T follicular helper cell (primary cell): Measurements from ENCODE around the gene ST6GALNAC6.
"Not testable (repeated sequence)": the region's sequence is repeated elsewhere in the genome, so short reads cannot be mapped to it uniquely, and the experiment has no call there.

Experiments used
- DNase-seq: peaks from one replicate; pipeline ENCODE4 v3.0.0-alpha.2; 2020; ENCODE audit warnings: low read depth

ST6GALNAC6 gene

DNA sequence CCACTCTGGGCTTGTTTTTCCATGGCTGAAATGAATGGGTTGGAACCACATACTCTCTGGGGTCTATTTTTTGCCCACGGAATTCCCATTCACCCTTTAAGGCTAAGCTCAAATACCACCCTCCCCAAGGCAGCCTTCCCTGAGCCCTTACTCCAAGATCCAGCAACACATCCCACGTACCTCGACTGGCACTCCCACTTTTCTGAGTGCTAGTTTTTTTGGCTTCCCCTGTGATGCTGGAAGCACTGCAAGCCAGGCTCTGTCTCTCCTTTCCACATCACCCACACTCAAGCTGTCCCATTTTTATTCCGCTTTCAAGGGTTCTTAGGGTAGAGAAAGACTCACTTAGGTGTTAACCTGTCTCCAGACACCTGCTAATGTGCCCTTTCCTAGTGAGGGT, 6.0 kb downstream of the ST6GALNAC6 start:
- DNase-seq: no peak

- DNase-seq: no peak
Measured at GRCh38 chr9:127892831-127893230, 6.6 kb downstream of the ST6GALNAC6 start.

DNA sequence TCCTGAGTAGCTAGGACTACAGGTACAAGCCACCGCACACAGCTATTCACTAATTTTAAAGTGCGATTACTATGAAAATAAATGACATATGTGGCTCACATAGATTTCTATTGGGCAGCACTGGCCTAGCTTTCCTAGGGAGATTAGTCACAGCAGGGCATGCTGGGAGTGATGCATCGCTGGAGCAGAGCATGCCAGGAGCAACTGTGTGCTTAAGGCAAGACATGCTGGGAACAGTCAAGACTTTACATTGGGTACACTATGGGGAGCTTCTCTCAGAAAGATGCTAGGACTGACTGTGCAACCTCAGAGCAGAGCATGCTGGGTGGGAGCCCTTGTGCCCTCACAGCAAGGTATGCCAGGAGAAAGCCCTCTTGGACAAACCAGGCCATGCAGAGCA, 9.3 kb downstream of the ST6GALNAC6 start:
- DNase-seq: no peak

DNA sequence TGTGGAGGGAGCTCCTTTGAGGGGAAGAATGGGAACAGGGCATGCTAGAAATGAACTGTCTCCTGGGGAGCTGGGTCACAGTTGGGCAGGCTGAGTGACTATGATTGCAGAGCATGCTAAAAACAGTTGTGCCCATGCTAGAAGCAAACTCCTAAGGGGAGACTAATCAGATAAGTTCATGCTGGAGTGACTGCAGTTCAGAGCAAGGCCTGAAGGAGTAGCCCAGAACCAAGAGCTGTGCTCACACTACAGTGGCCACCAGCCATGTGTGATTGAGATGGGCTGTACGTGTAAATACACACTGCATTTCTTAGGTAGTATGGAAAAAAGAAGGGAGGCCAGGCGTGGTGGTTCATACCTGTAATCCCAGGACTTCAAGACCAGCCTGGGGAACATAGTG, 11.6 kb downstream of the ST6GALNAC6 start:
- no peak for DNase-seq

DNA sequence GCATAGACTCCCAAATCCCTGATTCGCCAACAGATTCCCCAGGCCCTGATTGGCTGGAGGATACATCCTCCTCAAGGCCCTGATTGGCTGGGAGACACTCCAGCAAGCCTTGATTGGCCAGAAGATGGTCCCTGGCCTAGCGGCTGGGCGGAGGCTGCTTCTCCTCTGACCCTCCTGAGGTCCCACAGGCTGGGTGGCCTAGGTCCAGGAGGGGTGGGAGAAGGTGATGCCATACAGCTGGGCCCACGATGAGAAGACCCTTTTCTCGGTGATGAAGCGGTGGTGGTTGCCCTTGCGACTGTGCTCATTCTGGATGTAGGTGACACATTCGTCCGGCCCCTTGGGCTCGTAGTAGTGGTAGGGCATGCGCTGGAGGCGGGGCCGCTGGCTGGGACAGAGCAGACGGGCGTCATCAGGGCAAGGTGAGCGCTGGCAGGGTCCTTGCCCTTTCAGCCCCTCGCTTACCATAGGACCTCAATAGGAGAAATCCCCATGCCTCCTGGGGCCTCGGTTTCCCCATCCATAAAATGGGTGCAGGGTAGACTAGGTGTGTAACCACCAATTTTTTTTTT, 12.9 kb downstream of the ST6GALNAC6 start:
- DNase-seq: no peak

DNA sequence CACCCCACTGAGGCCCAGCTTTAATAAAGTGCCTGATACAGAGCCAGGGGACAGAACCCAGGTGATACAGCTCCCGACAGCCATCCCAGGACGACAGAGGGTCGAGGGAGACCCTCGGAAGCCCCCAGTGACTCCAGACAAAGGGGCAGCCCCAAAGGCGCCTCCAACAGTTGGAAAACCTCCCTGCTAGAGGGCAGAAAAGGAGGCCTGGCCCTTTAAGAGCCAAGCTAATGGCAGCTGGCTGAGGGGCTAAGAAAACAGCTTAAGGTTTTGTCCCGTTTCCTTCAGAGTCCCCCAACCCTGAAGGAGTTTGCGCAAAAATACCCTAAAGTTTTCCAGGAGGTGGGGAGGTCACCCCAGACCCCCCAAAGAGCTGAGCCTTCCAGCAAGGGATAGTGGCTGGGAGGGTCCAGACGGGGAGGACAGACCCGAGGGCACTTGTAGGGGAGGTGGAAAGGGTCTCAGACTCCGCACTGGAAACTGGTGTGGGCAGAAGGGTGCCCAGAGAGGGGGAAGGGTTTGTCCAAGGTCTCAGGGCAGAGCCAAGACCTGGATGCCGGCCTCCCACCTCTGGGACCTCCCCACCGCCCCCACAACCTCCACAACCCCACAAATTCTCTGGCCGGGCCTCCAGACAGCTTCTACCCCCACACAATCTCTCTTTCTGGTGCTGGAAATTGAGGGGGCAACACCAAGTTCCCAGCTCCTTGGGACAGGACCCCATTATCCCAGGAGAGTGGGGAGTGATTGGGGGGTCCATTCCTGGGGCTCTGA, 13.7 kb downstream of the ST6GALNAC6 start:
- no peak for DNase-seq

DNA sequence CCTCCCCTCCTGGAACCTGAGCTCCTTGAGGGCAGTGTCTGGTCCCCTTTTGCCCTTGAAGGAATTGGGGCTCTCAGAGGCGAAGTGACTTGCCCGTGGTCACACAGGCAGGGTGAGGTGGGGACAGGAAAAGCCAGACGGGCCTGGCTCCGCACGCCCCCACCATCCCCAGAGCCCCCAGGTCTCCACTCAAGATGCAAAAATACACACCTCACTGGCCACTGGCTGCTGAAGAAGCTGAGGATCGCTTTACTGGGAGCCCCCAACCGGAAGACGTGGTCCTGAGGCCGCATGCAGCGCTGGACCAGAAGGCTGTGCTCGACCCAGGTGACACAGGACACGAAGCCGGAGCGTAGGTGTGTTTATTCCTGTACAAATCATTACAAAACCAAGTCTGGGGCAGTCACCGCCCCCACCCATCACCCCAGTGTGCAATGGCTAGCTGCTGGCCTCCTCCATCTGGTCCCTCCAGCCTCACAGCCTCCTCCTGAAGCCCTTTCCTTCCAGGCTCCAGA, 14.4 kb downstream of the ST6GALNAC6 start:
- DNase-seq: no peak

DNA sequence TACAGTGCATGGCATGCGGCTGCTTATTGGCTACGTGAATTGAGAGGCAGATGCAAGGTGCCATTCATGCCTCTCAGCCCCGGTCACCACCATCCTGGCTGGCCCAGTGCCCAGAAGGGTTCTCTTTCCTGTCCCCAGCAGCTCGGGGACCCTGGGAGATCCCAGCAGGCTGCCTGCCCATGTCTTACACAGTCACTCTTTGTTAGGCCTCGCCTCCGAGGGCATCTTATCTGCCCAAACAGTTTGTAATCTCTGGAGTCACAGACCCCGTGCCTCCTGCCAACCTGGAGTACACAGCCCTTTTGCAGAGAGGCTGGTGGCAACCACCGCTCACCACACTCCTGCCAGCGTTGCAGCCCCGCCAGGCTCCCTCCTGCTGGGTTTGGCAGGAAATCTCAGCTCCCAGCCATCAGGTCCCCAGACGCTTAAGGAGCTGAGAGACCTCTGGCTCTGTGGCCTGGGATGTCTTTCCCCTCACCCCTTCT, 14.9 kb downstream of the ST6GALNAC6 start:
- DNase-seq: no peak

GRCh38 chr9:127883959-127884358, 15.4 kb downstream of the ST6GALNAC6 start:
- no peak for DNase-seq

DNA sequence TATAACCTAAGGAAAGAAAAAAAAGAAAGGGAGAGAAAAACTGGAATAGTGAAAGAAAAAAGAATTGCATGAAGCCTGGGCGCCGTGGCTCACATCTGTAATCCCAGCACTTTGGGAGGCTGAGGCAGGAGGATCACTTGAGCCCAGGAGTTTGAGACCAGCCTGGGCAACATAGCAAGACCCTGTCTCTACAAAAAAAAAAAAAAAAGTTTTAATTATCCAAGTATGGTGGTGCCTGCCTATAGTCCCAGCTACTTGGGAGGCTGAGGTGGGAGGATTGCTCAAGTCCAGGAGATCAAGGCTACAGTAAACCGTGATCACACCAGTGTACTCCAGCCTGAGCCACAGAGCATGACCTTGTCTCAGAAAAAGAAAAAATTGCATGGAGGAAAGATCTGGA, 17.7 kb downstream of the ST6GALNAC6 start:
- DNase-seq: not testable (repeated sequence)

GRCh38 chr9:127880143-127880542, 19.3 kb downstream of the ST6GALNAC6 start:
- no peak for DNase-seq

GRCh38 chr9:127878652-127879390, 20.6 kb downstream of the ST6GALNAC6 start:
- no peak for DNase-seq

GRCh38 chr9:127878001-127878651, 21.3 kb downstream of the ST6GALNAC6 start:
- DNase-seq: no peak

GRCh38 chr9:127877566-127877998, 21.8 kb downstream of the ST6GALNAC6 start, which contains the start of gene AK1:
Gene AK1 (minus strand): TSS chr9:127877675. CDS start chr9:127874617, 3,058 bp downstream.
- DNase-seq: no peak

GRCh38 chr9:127876764-127877562, 22.4 kb downstream of the ST6GALNAC6 start:
- DNase-seq: no peak

GRCh38 chr9:127876026-127876763, 23.2 kb downstream of the ST6GALNAC6 start:
- DNase-seq: no peak

GRCh38 chr9:127875306-127875966, 24.0 kb downstream of the ST6GALNAC6 start:
- DNase-seq: no peak

DNA sequence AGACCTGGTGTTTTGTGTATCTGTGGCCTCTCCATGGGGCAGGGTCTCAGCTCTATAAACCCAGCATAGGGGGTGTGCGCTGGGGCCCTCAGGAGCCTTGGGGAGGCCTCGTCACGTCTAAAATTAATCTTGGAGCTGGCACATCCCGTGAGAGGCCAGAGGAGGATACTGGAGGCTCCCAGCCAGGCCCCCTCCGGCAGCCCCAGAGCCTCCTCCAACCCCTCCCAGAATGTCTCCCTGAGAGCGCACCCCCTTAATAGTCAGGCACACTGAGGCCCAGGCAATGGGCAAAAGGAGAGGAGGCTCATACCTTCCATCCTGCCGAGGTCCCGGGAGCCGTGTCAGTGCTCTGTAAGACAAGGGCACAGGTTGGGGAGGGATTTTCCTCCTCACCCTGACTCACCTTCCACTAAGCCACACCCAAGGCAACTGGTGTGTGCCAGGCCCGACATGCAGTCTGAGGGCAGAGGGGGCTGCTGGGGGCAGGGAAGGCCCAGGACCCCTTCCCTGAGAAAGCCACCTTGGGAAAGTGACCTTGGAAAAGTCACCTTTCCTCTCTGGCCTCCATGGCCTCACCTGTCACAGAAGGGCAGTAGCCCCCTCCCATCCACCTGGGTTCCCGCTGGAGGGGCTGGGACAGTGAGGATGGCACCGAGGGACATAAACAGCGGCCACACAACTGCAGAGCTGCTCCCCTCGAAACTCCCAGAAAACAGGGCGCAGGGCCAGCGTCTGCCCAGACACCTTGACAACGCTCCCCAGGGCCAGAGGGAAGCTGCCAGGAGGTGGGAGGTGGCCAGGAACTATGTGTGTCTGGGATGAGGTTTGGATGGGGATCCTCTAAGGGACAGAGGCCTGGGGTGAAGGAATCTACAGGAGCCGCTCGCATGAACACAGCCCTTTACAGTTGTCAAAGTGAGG, 24.8 kb downstream of the ST6GALNAC6 start:
- DNase-seq: no peak

GRCh38 chr9:127873886-127874285, 25.5 kb downstream of the ST6GALNAC6 start:
- DNase-seq: no peak
